Uterus (tissue), 4 donors: Measurements from ENCODE around the gene SAYSD1. TPM values are rescaled to one million over a fixed set of nuclear protein-coding genes. Genes with fewer than 3 reads are reported as not detected.
A peak's percentile ranks its signal among the peaks of the same experiment; 100 is the strongest.

Experiments
- DNase-seq, 2 donors: peaks; one replicate each; pipeline ENCODE4 v3.0.0-alpha.2; 2019 to 2020
- H3K27ac ChIP-seq, 2 donors: fragments of 200-600 bp; sonication (generic); 1 replicate in 1 of 2; 2 replicates in 1 of 2; pipeline ENCODE4 v1.5.1; 2016 to 2018
- H3K27me3 ChIP-seq, 2 donors: fragments of 200-600 bp; sonication (generic); one replicate each; pipeline ENCODE4 v1.5.1; 2018 to 2019; ENCODE audit warnings: control low read depth in 1 of 2
- H3K36me3 ChIP-seq, 2 donors: fragments of 200-600 bp; sonication (generic); one replicate each; pipeline ENCODE4 v1.5.1; 2019; ENCODE audit warnings: control low read depth in 1 of 2
- H3K4me1 ChIP-seq, 2 donors: fragments of 200-600 bp; sonication (generic); one replicate each; pipeline ENCODE4 v1.5.1; 2018 to 2019; ENCODE audit warnings: control low read depth in 1 of 2
- H3K4me3 ChIP-seq, 2 donors: fragments of 200-600 bp; sonication (generic); 1 replicate in 1 of 2; 2 replicates in 1 of 2; pipeline ENCODE4 v1.5.1; 2018 to 2019; ENCODE audit warnings: mild to moderate bottlenecking in 1 of 2
- H3K9me3 ChIP-seq, 2 donors: fragments of 200-600 bp; sonication (generic); one replicate each; pipeline ENCODE4 v1.5.1; 2019; ENCODE audit warnings: control low read depth in 1 of 2
- POLR2A ChIP-seq, 2 donors: fragments of 450-650 bp; IDR thresholded peaks; one replicate each; pipeline ENCODE4 v1.6.1; 2016; ENCODE audit warnings: antibody characterized with exemption in 2 of 2, mild to moderate bottlenecking in 1 of 2, moderate library complexity in 1 of 2
- intact Hi-C: fragments of 100-400 bp; cut with DNase I; formaldehyde crosslinking; loops from one replicate; pipeline ENCODE4 v1.15.1; 2023; ENCODE audit warnings: low total_unique reads
- total RNA-seq, 4 donors: library from RNA; depleted of rRNA in 3 of 4; stranded (reverse); fragments of >200 nt in 3 of 4; gene quantifications; one replicate each; pipeline versions ENCODE4 v1.1.0 to v1.2.4, GENCODE V29; 2014 to 2023
- TF ChIP-seq, protein P1 (sequence below), 4 experiments: fragments of 200-600 bp in 2 of 4; fragments of 450-650 bp in 2 of 4; sonication (generic) in 2 of 4; IDR thresholded peaks; one replicate each; pipeline ENCODE4 v1.5.1; 2016 to 2019; ENCODE audit warnings: antibody characterized with exemption in 4 of 4, mild to moderate bottlenecking in 2 of 4, moderate library complexity in 1 of 4
- donor health status: DM: yes; HTN: yes; CAD: no.

Gene SAYSD1
- total RNA-seq, 4 donors from 2014 or later: 10.3 to 34.8 (median 15.9) TPM

GRCh38 chr6:39128106-39128505 lies 13.1 kb upstream of the SAYSD1 start:
- intact Hi-C loops: no loop called here
- Histone ChIP-seq H3K4me3 (no peak overlapping the region), H3K4me1 (no peaks in the 10 kb centered on the region), H3K27me3 (no peaks in the 10 kb centered on the region), H3K9me3 (no peaks in the 10 kb centered on the region), H3K36me3 (no peaks in the 10 kb centered on the region), H3K27ac (no peak overlapping the region)
- no peak for DNase-seq
- no peak for TF ChIP-seq POLR2A (IDR thresholded peaks at IDR 0.05)
- TF ChIP-seq, protein P1, sequence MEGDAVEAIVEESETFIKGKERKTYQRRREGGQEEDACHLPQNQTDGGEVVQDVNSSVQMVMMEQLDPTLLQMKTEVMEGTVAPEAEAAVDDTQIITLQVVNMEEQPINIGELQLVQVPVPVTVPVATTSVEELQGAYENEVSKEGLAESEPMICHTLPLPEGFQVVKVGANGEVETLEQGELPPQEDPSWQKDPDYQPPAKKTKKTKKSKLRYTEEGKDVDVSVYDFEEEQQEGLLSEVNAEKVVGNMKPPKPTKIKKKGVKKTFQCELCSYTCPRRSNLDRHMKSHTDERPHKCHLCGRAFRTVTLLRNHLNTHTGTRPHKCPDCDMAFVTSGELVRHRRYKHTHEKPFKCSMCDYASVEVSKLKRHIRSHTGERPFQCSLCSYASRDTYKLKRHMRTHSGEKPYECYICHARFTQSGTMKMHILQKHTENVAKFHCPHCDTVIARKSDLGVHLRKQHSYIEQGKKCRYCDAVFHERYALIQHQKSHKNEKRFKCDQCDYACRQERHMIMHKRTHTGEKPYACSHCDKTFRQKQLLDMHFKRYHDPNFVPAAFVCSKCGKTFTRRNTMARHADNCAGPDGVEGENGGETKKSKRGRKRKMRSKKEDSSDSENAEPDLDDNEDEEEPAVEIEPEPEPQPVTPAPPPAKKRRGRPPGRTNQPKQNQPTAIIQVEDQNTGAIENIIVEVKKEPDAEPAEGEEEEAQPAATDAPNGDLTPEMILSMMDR (IDR thresholded peaks at IDR 0.05): no peak

- Histone ChIP-seq H3K9me3 (no peaks in the 10 kb centered on the region), H3K4me3 (no peak overlapping the region), H3K36me3 (no peaks in the 10 kb centered on the region), H3K4me1 (no peaks in the 10 kb centered on the region), H3K27me3 (no peaks in the 10 kb centered on the region), H3K27ac (no peak overlapping the region)
- intact Hi-C loops: no loop called here
- DNase-seq: no peak
- TF ChIP-seq, protein P1 (IDR thresholded peaks at IDR 0.05): no peak
- no peak for TF ChIP-seq POLR2A (IDR thresholded peaks at IDR 0.05)
These were observed 9.1 kb upstream of the SAYSD1 start for GRCh38 chr6:39124114-39124513.

DNA sequence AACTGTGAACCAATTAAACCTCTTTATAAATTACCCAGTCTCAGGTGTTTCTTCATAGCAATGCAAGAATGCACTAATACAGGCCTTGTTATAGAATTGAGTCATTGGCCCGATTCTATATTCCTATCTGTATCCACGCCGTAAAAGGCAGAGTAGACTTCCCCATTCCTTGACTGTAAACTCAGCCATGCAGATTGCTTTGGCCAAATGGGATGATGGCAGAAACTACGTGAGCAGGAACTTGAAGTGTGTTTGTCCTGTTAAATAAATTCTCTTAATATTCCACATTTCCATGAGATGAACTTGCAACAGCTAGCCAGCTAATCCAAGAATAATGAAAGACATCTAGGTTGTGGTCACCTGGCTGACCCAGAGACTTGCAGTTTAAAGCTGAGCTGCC lies 3.9 kb upstream of the SAYSD1 start:
- TF ChIP-seq POLR2A (IDR thresholded peaks at IDR 0.05): no peak
- TF ChIP-seq, protein P1 (IDR thresholded peaks at IDR 0.05): no peak
- DNase-seq: no peak
- intact Hi-C loops: no loop called here
- H3K36me3 ChIP-seq: no peaks in the 10 kb centered on the region
- no peaks in the 10 kb centered on the region for H3K4me1 ChIP-seq
- no peak overlapping the region for H3K4me3 ChIP-seq
- H3K9me3 ChIP-seq: no peaks in the 10 kb centered on the region
- no peak overlapping the region for H3K27ac ChIP-seq
- H3K27me3 ChIP-seq: no peaks in the 10 kb centered on the region

DNA sequence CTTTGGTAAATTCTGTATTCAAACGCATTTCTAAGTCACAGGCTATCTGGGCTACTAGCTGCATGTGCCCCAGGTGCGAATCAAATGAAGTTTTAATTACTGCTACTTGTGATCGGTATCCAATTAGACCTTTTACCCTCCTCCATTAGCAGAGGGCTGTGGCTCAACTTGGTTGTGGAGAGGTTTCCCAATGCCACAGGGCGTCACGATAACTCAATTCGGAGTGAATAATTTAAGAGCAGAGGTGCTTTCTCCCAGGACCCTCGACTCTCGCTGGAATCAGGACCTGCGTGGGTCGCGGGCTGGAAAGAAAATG lies 640 bp downstream of the SAYSD1 start:
- H3K36me3 ChIP-seq: no peaks in the 10 kb centered on the region
- H3K27ac ChIP-seq: peak overlapping the region; percentile 90 to 99
- no peak for DNase-seq
- TF ChIP-seq POLR2A (IDR thresholded peaks at IDR 0.05): no peak
- TF ChIP-seq, protein P1 (IDR thresholded peaks at IDR 0.05): peak in 1 of 4 experiments; percentile 12
- H3K9me3 ChIP-seq: no peaks in the 10 kb centered on the region
- peak overlapping the region; percentile 51 to 80 for H3K4me3 ChIP-seq
- no peaks in the 10 kb centered on the region for H3K27me3 ChIP-seq
- H3K4me1 ChIP-seq: no peaks in the 10 kb centered on the region
- intact Hi-C loops: no loop called here

GRCh38 chr6:39113788-39114187 lies 1.2 kb downstream of the SAYSD1 start:
- DNase-seq: no peak
- intact Hi-C loops: no loop called here
- TF ChIP-seq, protein P1 (IDR thresholded peaks at IDR 0.05): no peak
- TF ChIP-seq POLR2A (IDR thresholded peaks at IDR 0.05): no peak
- H3K27me3 ChIP-seq: no peaks in the 10 kb centered on the region
- no peaks in the 10 kb centered on the region for H3K4me1 ChIP-seq
- H3K4me3 ChIP-seq: peak overlapping the region in 1 of 2 donors; percentile 80
- H3K27ac ChIP-seq: no peak overlapping the region
- H3K9me3 ChIP-seq: no peaks in the 10 kb centered on the region
- H3K36me3 ChIP-seq: no peaks in the 10 kb centered on the region
